ENCODE data around the gene HYDIN.
"Not testable (repeated sequence)": the region's sequence is repeated elsewhere in the genome, so short reads cannot be mapped to it uniquely, and the experiment has no call there.

HYDIN gene

DNA sequence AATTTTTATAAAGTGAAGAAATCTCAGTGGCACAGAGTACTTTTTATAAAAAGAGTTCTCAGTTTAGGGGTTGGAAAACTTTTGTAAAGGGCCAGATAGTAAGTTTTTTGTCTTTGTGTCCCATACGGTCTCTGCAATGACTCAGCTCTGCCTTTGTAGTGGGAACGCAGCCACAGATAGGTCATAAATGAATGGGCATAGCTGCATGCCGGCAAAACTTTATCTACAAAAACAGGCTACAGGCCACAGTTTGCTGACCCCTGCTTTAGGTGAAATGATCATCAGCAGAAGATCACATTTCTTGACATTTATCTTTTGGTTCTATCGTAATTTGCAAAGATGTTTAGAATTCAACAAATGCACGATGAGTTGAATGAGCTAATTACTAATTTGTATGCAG lies 365.8 kb downstream of the HYDIN start:
- ATAC-seq, DNase-seq: not testable (repeated sequence)

DNA sequence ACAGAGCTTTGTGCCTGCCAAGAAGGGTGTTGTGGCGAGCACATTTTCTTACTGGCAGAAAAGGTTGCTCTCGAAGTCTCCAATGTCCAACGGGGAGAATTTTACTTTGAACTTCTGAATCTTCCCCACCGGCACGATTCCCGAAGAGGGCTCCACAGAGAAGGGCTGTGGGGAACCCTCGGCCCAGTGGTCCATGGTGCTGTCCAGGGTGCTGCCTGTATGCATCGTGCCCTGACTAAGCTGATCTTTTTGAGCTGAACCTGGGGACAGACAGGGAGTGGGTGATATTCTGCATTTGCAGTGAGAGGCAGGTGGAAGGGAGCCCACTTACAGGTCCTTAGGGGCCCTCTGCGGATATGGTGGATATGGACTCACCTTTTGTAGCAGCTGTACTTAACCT lies 368.5 kb downstream of the HYDIN start:
- ATAC-seq, DNase-seq: not testable (repeated sequence)

DNA sequence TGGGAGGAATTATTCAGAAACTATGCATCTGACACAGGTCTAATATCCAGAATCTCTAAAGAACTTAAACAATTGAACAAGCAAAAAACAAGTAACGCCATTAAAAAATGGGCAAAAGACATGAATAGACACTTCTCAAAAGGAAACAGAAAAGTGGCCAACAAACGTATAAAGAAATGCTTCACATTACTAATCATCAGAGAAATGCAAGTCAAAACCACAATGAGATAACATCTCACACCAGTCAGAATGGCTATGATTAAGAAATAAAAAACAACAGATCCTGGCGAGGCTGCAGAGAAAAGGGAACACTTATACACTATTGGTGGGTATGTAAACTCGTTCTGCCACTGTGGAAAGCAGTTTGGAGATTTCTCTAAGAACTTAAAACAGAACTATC lies 379.2 kb downstream of the HYDIN start:
- not testable (repeated sequence) for ATAC-seq, DNase-seq

DNA sequence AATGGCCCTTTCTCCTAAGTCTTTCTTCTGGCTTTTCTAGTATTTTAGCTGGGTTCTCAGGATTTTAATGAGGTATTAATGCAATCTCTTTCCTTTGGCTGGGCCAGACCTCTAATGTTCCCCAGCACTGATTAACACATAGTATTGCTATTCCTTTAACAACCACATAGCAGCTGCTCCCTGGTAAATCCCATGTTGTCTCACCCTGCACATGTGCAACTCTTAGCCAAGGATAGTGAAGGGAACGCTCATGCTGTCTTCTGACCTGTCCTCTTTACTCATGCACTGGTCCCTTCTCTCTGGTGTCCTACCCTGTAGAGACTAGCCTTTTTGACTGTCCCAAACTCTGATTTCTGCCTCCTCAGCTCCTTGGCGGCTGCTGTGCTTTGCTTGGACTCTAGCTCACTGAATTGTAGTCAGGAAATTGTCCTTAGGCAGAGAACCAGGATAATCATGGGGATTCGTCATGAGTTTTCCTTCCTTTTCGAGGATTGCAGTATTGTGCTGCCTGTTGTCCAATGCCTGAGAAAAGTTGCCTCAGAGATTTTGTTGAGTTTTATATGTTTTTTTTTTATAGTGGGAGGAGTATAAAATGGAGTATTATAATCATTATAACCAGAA lies 406.9 kb downstream of the HYDIN start:
- DNase-seq, ATAC-seq: not testable (repeated sequence)

DNA sequence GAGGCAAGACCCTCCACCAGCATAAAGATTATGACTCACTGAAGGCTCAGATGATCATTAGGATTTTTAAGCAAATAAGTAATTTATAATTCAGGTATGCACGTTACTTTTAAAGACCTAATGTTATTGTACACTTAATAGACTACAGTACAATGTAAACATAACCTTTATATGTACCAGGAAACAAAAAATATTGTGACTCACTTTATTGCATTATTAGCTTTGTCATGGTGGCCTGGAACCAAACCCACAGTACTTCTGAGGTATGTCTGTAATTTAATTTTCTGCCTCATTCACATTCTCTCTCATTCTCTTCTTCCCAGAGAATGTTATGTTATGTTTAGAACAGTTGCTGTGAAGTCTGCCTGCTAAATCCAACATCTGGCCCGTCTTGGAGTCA lies 407.8 kb downstream of the HYDIN start:
- not testable (repeated sequence) for ATAC-seq, DNase-seq

DNA sequence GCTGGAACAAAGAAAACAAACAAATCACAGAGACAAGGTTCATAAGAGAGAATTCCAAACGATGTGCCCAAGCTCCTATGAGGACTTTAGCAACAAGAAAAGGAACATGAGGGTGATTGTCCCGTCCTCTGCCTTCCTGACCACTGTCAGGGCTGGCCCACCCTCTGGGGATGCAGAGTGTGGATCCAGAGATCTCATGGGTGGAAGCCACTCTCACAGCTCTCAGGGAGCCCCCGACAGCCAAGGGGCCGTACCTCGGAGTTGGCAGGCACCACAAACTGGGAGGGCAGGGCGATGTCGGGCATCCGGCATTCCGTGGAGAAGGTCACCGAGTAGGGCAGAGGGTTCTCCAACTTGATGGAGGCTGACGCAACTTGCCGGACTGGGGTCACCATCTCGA lies 412.4 kb downstream of the HYDIN start:
- DNase-seq: not testable (repeated sequence)

DNA sequence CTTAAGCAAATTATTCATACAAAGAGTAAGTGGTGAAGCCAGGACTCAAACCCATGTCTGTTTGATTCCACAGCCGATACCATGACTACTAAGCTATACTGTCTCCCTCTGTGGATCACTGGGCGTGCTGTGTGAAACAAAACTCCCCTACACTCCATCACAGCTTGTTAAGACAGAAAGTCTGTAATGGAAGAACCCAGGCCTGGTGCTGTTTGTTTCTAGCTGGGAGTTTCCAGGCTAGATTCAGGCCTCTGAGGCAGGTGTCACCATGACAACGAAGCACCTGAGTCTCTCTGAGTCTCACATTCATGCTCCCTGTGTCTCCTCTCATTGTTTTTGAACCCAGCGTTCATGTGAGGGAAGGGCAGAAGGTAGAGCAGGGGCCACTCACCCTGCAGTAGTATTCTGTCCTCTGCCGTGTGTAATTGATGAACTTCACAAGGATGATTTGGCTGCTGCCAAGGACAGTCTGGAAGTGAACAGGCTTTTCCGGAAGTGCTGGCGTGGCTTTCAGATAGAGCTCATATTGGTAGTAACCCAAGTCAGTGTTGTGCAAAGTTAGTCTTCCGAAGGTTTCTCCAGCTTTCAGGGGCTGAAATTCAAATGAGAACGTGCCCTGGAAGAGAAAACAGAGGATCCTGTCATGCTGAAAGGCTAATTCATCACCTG lies 421.0 kb downstream of the HYDIN start:
- no peak for ATAC-seq
- no peak for DNase-seq

More for the DNA sequence above, 412.4 kb downstream of the HYDIN start:
- not testable (repeated sequence) for ATAC-seq

DNA sequence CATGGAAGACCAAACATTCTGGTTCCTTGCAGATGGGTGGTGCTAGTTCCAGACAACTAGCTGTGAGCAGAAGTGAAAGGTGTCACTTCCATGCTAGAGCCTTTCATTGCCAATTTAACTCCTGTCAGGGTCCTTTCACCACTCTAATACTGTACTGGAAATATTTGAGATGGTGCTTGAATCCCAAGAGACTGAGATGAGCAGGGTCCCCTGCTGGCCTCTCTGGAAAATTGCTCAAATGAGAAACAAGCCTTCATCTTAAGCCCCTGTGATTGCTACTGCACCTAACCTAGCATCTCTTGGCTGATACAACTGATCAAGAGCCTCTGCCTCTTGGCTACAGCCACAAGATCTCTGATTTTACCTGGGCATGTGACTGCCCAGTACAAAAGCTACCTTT lies 422.2 kb downstream of the HYDIN start:
- no peak for ATAC-seq
- DNase-seq: no peak

DNA sequence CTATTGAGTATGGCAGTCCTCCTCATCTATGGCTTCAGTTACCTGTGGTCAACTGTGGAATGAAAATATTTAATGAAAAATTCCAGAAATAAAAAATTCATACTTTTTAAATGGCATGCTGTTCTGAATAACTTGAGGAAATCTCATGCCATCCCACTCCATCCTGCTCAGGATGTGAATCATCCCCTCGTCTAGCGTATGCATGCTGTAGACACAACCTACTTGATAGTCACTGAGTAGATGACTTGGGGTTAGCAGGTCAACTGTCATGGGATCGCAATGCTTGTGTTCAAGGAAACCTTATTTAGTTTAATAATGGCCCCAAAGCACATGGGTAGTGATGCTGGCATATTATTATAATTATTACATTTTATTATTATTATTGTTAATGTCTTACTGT lies 424.7 kb downstream of the HYDIN start:
- no peak for DNase-seq

DNA sequence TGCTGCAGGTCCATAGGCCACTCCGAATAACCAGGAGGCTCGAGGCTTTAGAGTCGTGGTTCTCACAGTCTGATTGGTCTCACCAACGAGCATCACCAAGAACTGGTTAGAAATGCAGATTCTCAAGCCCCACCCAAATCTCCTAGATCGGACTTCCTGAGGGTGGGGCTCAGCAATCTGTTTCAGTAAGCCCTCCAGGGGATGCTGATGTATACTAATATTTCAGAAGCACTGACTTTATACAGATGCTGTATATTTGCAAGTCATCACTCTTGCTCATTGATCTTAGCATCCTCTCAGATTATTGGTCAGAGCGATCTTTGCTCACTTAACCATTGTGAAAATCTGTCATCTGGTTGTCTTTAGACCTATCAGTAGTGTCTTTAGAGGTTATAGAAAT lies 425.1 kb downstream of the HYDIN start:
- DNase-seq (no peak), ATAC-seq (no peak)

More for the DNA sequence above, 424.7 kb downstream of the HYDIN start:
- no peak for ATAC-seq

DNA sequence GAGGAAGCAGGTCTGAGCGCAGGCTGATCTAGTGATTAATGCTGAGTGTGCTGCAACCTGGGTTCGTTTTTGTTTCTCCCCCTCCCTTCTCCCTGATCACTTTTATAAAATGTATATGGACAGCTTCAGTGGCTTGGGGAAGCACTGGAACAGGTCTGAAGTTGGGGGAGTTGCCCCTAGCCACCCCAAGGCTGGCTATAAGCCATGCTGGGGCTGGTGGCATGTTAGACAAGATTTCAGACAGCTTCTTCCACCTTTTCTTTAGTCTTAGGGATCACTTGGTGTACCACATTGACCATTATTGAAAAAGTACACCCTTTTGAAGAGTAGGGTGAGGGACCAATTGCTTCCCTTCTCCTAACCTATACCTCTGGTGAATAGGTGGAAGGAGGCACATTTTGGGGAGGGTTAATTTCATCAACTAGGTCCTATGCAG lies 425.8 kb downstream of the HYDIN start:
- DNase-seq (no peak), ATAC-seq (no peak)

DNA sequence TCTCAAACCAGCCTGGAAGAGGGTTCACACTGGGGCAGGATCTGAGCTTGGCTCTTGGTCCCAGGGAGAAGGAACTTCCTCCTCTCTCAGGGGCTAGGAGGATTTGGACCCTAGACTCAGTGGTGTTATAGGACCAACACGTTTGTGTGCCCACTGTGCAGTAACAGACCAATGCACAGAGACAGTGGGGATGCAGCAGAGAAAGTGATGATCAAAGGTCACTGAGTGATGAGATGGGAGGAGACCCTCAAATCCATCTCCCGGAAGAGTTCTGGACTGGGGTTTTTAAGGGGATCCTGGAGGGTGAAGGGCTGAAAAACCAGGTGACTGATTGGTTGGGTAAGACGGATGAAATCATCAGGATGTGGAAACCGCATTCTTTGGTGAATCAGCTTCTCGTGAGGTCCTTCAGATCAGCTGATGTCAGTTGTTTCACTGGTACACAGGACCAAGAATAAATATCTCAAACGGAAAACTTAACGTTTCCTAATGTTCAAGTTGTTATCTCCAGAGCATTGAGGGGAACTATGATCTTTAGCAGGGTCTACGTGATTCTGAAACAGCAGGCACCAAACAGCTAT lies 426.3 kb downstream of the HYDIN start:
- no peak for ATAC-seq
- DNase-seq: no peak

DNA sequence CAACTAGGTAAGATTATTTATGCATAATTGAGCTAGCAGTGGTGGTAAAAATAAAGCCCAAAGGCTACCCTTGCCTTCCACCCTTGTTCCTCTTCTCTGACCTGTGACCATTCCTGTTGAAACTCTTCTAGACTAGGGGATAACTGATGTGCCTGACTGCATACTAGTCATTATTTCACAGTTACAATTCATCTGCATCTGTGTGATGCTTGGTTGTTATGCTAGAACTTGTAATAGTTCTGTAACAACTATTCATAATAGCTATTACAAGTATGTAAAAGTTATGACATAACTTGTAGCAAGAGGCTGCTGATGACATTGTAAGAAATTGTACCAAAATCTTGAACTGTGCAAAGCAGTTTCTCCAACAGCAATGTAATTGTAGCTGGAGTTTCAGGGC lies 427.2 kb downstream of the HYDIN start:
- no peak for ATAC-seq
- no peak for DNase-seq

DNA sequence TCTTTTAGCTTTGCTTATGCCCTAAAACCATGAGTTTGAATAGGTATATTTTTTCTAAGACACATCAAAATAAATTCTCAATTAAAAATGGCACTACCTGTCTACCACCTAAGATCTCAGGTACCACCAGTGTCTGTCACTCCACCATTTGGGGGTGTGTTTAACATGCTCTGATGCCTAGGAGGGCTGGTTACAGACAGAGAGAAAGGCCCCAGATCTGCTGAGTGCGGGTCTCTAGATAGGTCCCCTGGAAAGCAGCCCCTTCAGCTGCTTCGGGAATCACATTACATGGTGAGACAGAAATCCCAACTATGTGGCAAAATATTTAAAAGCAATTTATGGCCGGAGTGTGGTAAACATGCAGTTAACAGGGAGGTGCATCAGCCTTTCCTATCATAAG lies 428.9 kb downstream of the HYDIN start:
- ATAC-seq (no peak), DNase-seq (no peak)

DNA sequence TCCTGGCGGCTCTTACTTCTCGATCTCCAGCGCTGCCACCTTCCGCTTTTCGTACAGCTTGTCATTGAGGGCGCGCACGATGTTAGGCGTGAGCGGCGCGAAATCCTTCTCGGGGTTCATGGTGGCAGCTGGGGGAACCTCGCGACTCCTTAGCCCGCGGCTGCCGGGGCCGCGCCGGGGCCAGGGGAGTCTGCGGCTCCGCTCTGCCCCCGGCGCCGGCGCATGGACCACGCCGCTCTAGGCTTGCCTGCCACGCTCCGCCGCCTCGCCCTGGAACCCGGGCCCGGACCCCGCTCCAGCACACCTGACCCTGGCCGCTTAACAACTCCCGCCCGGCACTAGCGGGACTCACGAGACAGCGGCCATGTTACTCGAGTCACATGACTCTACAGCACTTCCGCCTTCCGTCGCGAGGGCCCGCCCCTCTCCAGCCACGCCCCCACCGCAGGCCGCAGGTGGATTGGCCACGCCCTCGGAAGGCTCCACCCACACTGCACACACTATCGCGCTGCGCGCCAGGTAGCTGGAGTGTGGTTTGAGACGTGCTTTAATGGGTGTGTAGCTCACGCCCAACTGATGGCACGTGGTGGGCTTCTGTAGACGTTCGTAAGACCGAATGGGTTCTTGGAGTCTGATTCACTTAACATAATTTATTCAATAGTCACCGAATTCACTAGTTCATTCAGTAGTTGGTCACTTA lies 429.6 kb downstream of the HYDIN start, which contains the start of gene VAC14:
Gene VAC14, minus strand, starts transcription at position 378 of the 700 bp plus-strand sequence. Its CDS starts 258 bp downstream, at position 120.
- peak; percentile 93 for ATAC-seq
- peak; percentile 97 for DNase-seq

DNA sequence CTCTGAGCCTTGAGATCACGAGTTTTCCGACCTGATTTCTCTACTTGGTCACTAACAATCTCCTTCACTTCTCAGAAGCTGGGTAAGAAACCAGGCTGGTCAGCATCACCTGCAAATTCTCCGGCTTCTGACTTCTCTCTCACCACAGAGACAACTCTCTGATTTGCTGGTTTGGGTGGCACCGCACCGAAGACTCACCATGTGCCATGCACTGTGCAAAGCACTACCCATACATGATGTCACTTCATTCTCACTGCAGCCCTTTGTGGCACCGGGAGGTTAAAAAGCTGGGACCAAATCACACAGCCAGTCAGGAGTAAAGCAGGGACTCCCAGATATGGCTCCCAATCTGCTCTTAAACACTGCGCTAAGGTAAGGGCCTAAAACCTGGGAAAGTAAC lies 430.2 kb downstream of the HYDIN start:
- DNase-seq: peak; percentile 15
- no peak for ATAC-seq

DNA sequence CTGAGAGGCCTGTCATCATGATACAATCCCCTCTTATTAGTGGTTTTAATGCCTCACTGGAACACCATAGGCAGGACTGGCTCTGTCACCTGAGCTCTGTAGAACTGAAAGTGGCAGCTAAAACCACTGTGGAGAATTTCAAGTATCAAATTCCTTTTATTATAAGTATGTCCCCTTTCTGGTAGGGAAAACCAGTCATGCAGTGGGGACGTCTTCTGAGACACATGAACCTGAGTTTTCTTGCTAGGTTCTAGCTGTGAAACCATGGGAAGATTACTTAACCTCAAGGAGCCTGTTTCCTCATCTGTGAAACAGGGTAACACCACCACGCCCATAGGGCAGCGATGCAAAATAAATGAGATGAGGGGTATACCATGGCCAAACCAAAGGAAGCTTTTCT lies 434.2 kb downstream of the HYDIN start:
- ATAC-seq (no peak), DNase-seq (no peak)

DNA sequence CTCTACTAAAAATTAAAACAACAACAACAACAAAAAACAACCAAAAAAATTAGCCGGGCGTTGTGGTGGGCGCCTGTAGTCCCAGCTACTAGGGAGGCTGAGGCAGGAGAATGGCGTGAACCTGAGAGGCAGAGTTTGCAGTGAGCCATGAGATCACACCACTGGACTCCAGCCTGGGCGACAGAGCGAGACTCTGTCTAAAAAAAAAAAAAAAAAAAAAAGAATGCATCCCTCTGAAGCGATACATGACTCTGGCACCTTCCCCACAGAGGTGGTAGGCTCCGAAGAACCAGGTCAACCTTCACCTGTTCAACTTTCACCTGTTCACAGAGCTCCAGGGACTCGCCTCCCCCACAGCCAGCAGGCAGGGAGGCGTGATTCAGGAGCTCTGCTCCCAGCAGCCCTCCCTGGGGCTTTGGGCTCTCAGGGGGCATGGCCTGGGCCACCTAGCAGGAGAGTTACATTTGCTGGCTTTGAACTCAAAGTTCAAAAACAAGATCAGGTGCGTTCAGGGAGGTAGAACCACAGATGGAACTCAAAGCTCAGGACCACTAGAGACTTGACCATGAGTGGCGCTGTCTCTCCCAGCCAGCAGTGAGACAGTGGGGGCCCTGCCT lies 435.1 kb downstream of the HYDIN start:
- ATAC-seq: no peak

DNA sequence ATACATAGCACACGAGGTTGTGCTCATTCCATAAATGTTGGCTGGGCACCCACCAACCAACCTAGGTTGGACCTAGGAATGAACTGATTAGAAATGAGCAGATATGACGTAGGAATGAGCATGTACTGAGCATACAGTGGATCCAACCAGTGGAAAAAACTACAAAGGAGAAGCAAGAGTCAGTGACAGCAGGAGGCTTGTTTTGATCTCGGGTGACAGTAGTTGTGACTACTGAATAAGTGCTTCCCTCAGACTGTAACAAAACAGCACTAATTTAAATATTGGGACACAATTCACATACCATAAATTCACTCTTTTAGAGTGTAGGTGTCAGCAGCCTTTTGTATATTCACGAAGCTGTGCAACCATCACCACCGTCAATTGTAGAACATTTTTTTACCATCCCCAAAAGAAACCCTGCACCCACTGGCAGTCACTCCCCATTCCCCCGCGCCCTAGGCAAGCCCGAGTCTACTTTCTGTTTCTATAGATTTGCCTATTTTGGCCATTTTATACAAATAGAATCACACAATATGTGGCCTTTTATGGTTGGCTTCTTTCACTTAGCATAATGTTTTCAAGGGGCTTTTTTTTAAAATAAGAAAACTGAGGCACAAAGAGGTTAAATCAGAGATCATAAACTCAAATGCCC lies 436.5 kb downstream of the HYDIN start:
- ATAC-seq: no peak
- DNase-seq: no peak

More for the DNA sequence above, 435.1 kb downstream of the HYDIN start:
- no peak for DNase-seq

DNA sequence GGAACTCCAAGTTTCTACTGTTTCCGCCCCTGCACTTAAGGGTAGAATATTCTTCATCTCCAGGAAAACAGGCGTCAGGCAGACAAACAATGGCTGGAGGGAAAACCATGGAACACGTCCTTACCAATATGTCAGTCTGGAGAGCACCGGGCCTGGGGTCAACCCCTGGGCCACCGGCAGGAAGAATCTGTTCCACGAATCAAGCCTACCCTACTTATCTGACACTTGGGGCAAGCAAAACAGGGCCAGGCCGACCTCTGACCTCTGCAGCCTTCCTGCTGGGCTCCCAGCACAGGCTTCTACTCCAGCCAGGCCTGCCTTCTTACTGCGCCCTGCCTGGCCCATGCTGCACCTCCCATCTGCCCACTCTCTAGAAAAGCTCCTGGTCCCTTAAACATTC lies 439.7 kb downstream of the HYDIN start:
- no peak for ATAC-seq
- no peak for DNase-seq

DNA sequence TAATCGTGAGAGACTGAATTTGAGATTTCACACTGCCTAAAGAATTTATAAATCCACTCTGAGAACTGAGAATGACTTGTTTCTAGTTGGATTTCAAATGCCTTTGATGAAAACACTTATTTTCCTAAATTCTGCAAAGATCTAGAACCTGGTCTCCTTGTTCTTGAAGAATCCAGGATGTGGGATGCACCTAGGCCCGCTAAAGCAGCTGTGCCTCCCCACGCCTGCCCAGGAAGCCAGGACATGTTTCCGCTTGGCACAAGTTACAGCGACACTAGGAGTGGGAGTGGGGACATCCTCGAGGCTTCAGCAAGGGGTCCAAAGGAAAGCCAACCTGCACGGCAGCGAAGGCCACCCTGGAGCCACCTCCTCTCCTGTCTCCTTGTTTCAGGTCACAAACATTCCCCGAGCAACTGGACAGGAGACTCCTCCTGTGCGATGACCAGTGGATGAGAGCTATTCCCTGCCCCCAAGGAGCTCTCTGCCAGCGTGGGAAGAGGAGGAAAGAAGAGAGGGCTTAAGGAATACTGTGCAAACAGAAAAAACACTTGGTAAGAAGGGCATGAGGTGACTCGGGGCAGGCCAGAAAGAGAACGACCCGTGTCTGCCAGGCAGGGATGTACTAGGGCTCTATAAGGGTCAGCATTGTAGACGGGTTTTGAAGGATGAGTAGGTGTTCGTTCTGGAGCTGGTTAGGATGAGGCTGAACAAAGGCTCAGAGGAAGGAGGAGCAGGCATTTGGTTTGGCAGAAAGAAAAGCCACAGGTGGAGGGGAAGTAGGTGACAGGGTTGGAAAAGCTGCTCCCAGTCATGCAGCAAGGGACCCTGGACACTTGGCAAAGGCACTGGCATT lies 440.7 kb downstream of the HYDIN start:
- DNase-seq: no peak

More for the DNA sequence above, 440.7 kb downstream of the HYDIN start:
- ATAC-seq: no peak

Data from stimulated activated naive CD8-positive, alpha-beta T cell treated with anti-CD3 and anti-CD28 coated beads, Interleukin-15, Interleukin-2, amounts not matched to agents 100 U/mL and 50 U/mL, for 24 hours (primary cell).